Mesothelial cell of epicardium (in vitro differentiated cells): Measurements from ENCODE around the gene STAB1. TPM values are rescaled to one million over a fixed set of nuclear protein-coding genes. Genes with fewer than 3 reads are reported as not detected.

Experiments
- DNase-seq, 2 experiments: peaks; one replicate each; pipeline ENCODE4 v3.0.0; 2021; ENCODE audit warnings: low spot score in 2 of 2; ENCODE audit not compliant: unreplicated experiment in 2 of 2
- H3K27ac Mint-ChIP-seq: 2 replicates; pipeline ENCODE4 v1.8.0; 2021; ENCODE audit warnings: mixed read lengths
- H3K27me3 Mint-ChIP-seq: 2 replicates; pipeline ENCODE4 v1.8.0; 2021; ENCODE audit warnings: low read depth, mixed read lengths
- H3K36me3 Mint-ChIP-seq: 2 replicates; pipeline ENCODE4 v1.8.0; 2021; ENCODE audit warnings: mixed read lengths
- H3K4me1 Mint-ChIP-seq: 2 replicates; pipeline ENCODE4 v1.8.0; 2021; ENCODE audit warnings: mixed read lengths
- H3K4me3 Mint-ChIP-seq: 2 replicates; pipeline ENCODE4 v1.8.0; 2021; ENCODE audit warnings: mild to moderate bottlenecking, moderate library complexity, mixed read lengths
- H3K9me3 Mint-ChIP-seq: 2 replicates; pipeline ENCODE4 v1.8.0; 2021; ENCODE audit warnings: mixed read lengths
- total RNA-seq: library from RNA; stranded (reverse); gene quantifications from 3 replicates; pipeline ENCODE4 v1.2.1, GENCODE V29; 2021
- TF ChIP-seq, protein P1 (sequence below): fragments of 200-600 bp; sonication (generic); IDR thresholded peaks from one replicate; pipeline ENCODE4 v1.5.0; 2021; ENCODE audit warnings: antibody characterized with exemption; ENCODE audit not compliant: unreplicated experiment

Gene STAB1
- total RNA-seq, 1 donor from 2014 or later = 0.29 TPM

DNA sequence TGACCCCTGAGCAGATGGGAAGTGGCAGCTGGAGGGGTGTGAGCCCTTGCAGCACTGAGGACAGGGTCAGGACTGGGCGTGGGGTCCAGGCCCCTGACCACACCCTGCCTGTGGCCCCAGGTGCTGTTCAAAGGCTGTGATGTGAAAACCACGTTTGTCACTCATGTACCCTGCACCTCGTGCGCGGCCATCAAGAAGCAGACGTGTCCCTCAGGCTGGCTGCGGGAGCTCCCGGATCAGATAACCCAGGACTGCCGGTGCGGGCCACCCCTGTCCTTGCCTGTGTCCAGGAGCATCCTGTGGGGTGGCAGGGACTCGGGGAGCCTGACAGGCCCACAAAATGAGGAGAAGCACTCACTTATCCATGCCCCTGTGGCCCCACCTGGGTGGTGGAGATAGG is 5.9 kb downstream of the STAB1 start:
- H3K27ac Mint-ChIP-seq = no peak overlapping the region
- no peaks in the 10 kb centered on the region for H3K27me3 Mint-ChIP-seq
- H3K9me3 Mint-ChIP-seq = no peaks in the 10 kb centered on the region
- no peak overlapping the region for H3K4me3 Mint-ChIP-seq
- H3K36me3 Mint-ChIP-seq = no peaks in the 10 kb centered on the region
- no peak for DNase-seq
- TF ChIP-seq, protein P1, sequence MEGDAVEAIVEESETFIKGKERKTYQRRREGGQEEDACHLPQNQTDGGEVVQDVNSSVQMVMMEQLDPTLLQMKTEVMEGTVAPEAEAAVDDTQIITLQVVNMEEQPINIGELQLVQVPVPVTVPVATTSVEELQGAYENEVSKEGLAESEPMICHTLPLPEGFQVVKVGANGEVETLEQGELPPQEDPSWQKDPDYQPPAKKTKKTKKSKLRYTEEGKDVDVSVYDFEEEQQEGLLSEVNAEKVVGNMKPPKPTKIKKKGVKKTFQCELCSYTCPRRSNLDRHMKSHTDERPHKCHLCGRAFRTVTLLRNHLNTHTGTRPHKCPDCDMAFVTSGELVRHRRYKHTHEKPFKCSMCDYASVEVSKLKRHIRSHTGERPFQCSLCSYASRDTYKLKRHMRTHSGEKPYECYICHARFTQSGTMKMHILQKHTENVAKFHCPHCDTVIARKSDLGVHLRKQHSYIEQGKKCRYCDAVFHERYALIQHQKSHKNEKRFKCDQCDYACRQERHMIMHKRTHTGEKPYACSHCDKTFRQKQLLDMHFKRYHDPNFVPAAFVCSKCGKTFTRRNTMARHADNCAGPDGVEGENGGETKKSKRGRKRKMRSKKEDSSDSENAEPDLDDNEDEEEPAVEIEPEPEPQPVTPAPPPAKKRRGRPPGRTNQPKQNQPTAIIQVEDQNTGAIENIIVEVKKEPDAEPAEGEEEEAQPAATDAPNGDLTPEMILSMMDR = no peak
- H3K4me1 Mint-ChIP-seq = no peaks in the 10 kb centered on the region

DNA sequence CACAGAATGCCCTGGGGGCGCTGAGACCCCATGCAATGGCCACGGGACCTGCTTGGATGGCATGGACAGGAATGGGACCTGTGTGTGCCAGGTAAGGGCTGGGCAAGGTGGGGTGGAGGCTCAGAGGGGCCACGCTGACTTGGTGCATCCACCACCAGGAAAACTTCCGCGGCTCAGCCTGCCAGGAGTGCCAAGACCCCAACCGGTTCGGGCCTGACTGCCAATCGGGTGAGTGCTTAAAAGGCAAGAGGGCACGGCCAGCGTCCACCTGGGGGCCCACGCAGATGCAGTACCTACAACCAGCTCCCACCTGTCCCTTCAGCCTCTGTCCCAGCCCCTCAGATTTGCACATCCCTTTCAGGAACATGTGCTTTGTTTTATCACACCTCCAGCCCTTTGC is 6.9 kb downstream of the STAB1 start:
- Mint-ChIP-seq H3K4me3 (no peak overlapping the region), H3K4me1 (no peaks in the 10 kb centered on the region), H3K9me3 (no peaks in the 10 kb centered on the region), H3K27ac (no peak overlapping the region), H3K36me3 (no peaks in the 10 kb centered on the region), H3K27me3 (no peaks in the 10 kb centered on the region)
- no peak for DNase-seq
- TF ChIP-seq, protein P1 = no peak

GRCh38 chr3:52502808-52503350 is 7.7 kb downstream of the STAB1 start:
- TF ChIP-seq, protein P1 = no peak
- Mint-ChIP-seq H3K9me3 (no peaks in the 10 kb centered on the region), H3K4me3 (no peak overlapping the region), H3K36me3 (no peaks in the 10 kb centered on the region), H3K27me3 (no peaks in the 10 kb centered on the region), H3K4me1 (no peaks in the 10 kb centered on the region), H3K27ac (no peak overlapping the region)
- DNase-seq = no peak

- Mint-ChIP-seq H3K9me3 (no peaks in the 10 kb centered on the region), H3K36me3 (no peaks in the 10 kb centered on the region), H3K27ac (no peak overlapping the region), H3K4me3 (no peak overlapping the region), H3K4me1 (no peaks in the 10 kb centered on the region), H3K27me3 (no peaks in the 10 kb centered on the region)
- DNase-seq = no peak
- TF ChIP-seq, protein P1 = no peak
These were observed 8.8 kb downstream of the STAB1 start for GRCh38 chr3:52503788-52504424.

- H3K36me3 Mint-ChIP-seq = no peaks in the 10 kb centered on the region
- H3K4me3 Mint-ChIP-seq = no peak overlapping the region
- no peak for DNase-seq
- H3K9me3 Mint-ChIP-seq = no peaks in the 10 kb centered on the region
- no peak overlapping the region for H3K27ac Mint-ChIP-seq
- TF ChIP-seq, protein P1 = no peak
- H3K27me3 Mint-ChIP-seq = no peaks in the 10 kb centered on the region
- H3K4me1 Mint-ChIP-seq = no peaks in the 10 kb centered on the region
These were observed 9.8 kb downstream of the STAB1 start for GRCh38 chr3:52504977-52505376.
